ENCODE measurements around the gene PODN.

The PODN gene

GRCh38 chr1:53133261-53134041, 71.4 kb downstream of the PODN start:
- no peak for DNase-seq (ENCODE audit: low read depth)

GRCh38 chr1:53134042-53134485, 72.1 kb downstream of the PODN start:
- no peak for DNase-seq (ENCODE audit: low read depth)

All from stimulated activated CD8-positive, alpha-beta memory T cell treated with anti-CD3 and anti-CD28 coated beads, Interleukin-4, amount 100 ng/mL, for 24 hours (primary cell).